Measurements from ENCODE around the gene TSPAN15. TPM values are rescaled to one million over a fixed set of nuclear protein-coding genes. Genes with fewer than 3 reads are reported as not detected.
A peak's percentile ranks its signal among the peaks of the same experiment; 100 is the strongest.

Gene TSPAN15
- polyA plus RNA-seq, 1 donor (not counting 4 experiments of a cell fraction or from before 2014, with no cell fraction given) = 2.1 TPM

GRCh38 chr10:69455006-69455763 is 3.9 kb downstream of the TSPAN15 start:
- no peak overlapping the region for H2AFZ ChIP-seq (ENCODE audit: control insufficient read depth, low read length)
- H3K9me1 ChIP-seq (ENCODE audit: control insufficient read depth, extremely low read depth, insufficient read depth, low read length) = no peaks in the 10 kb centered on the region
- H3K4me3 ChIP-seq (ENCODE audit: control insufficient read depth in 2 of 3, extremely low read depth in 1 of 3, insufficient read depth in 2 of 3, low read depth in 1 of 3, low read length in 3 of 3) = no peak overlapping the region
- H3K4me1 ChIP-seq (ENCODE audit: control insufficient read depth, extremely low read depth, insufficient read depth, low read length) = peaks cover 32% of the 10 kb centered on the region
- H4K20me1 ChIP-seq (ENCODE audit: control insufficient read depth, extremely low read depth, insufficient read depth, low read length) = no peaks in the 10 kb centered on the region
- DNase-seq (ENCODE audit: low read depth, low spot score) (no peak), FAIRE-seq (no peak)
- dilution Hi-C loops (cut with MboI; ENCODE audit: extremely low pct_ligation_motif_present, low sequenced_read_pairs) = no loop called here
- H3K79me2 ChIP-seq (ENCODE audit: control insufficient read depth, insufficient read depth, low read length) = no peaks in the 10 kb centered on the region
- no peak for TF ChIP-seq CTCF (optimal IDR thresholded peaks at IDR 0.05 in 1 of 3, IDR thresholded peaks at IDR 0.05 in 1 of 3, conservative IDR thresholded peaks at IDR 0.05 in 1 of 3; ENCODE audit: extremely low read depth in 1 of 3, insufficient read depth in 2 of 3, low read length in 3 of 3)
- no peak for TF ChIP-seq EZH2 (IDR thresholded peaks at IDR 0.05; ENCODE audit: low read length)
- H3K27me3 ChIP-seq (ENCODE audit: control insufficient read depth, extremely low read depth, insufficient read depth, low read length) = no peaks in the 10 kb centered on the region
- H3K36me3 ChIP-seq (ENCODE audit: control insufficient read depth in 2 of 2, extremely low read depth in 1 of 2, insufficient read depth in 2 of 2, low read length in 2 of 2) = no peaks in the 10 kb centered on the region
- no peaks in the 10 kb centered on the region for H3K9me3 ChIP-seq (ENCODE audit: control insufficient read depth, low read depth, low read length)
- no peak overlapping the region for H3K27ac ChIP-seq (ENCODE audit: control insufficient read depth, insufficient read depth, low read length)
- no peak overlapping the region for H3K9ac ChIP-seq (ENCODE audit: control insufficient read depth, extremely low read depth, insufficient read depth, low read length)
- no peak overlapping the region for H3K4me2 ChIP-seq (ENCODE audit: control insufficient read depth, extremely low read depth, insufficient read depth, low read depth, low read length)

- no peak overlapping the region for H3K27ac ChIP-seq (ENCODE audit: control insufficient read depth, insufficient read depth, low read length)
- no peaks in the 10 kb centered on the region for H3K36me3 ChIP-seq (ENCODE audit: control insufficient read depth in 2 of 2, extremely low read depth in 1 of 2, insufficient read depth in 2 of 2, low read length in 2 of 2)
- peak overlapping the region; percentile 10 for H3K4me2 ChIP-seq (ENCODE audit: control insufficient read depth, extremely low read depth, insufficient read depth, low read depth, low read length)
- DNase-seq (ENCODE audit: low read depth, low spot score) (peak; percentile 56), FAIRE-seq (peak; percentile 9)
- H3K79me2 ChIP-seq (ENCODE audit: control insufficient read depth, insufficient read depth, low read length) = no peaks in the 10 kb centered on the region
- no peaks in the 10 kb centered on the region for H4K20me1 ChIP-seq (ENCODE audit: control insufficient read depth, extremely low read depth, insufficient read depth, low read length)
- dilution Hi-C loops (cut with MboI; ENCODE audit: extremely low pct_ligation_motif_present, low sequenced_read_pairs) = no loop called here
- peaks cover 22% of the 10 kb centered on the region for H3K4me1 ChIP-seq (ENCODE audit: control insufficient read depth, extremely low read depth, insufficient read depth, low read length)
- no peaks in the 10 kb centered on the region for H3K9me1 ChIP-seq (ENCODE audit: control insufficient read depth, extremely low read depth, insufficient read depth, low read length)
- H3K9ac ChIP-seq (ENCODE audit: control insufficient read depth, extremely low read depth, insufficient read depth, low read length) = no peak overlapping the region
- no peak overlapping the region for H3K4me3 ChIP-seq (ENCODE audit: control insufficient read depth in 2 of 3, extremely low read depth in 1 of 3, insufficient read depth in 2 of 3, low read depth in 1 of 3, low read length in 3 of 3)
- H3K27me3 ChIP-seq (ENCODE audit: control insufficient read depth, extremely low read depth, insufficient read depth, low read length) = no peaks in the 10 kb centered on the region
- no peak overlapping the region for H2AFZ ChIP-seq (ENCODE audit: control insufficient read depth, low read length)
- no peak for TF ChIP-seq CTCF (optimal IDR thresholded peaks at IDR 0.05 in 1 of 3, IDR thresholded peaks at IDR 0.05 in 1 of 3, conservative IDR thresholded peaks at IDR 0.05 in 1 of 3; ENCODE audit: extremely low read depth in 1 of 3, insufficient read depth in 2 of 3, low read length in 3 of 3)
- TF ChIP-seq EZH2 (IDR thresholded peaks at IDR 0.05; ENCODE audit: low read length) = no peak
- no peaks in the 10 kb centered on the region for H3K9me3 ChIP-seq (ENCODE audit: control insufficient read depth, low read depth, low read length)
These were observed 5.8 kb downstream of the TSPAN15 start for GRCh38 chr10:69456880-69457693.
